NCI-H1930 (cell line): ENCODE results near the gene GRAMD1B.

ENCODE experiments used
- DNase-seq, 2 experiments: peaks; one replicate each; lab custom pipeline; 2025; lab: John Stamatoyannopoulos, UW

The GRAMD1B gene

DNA sequence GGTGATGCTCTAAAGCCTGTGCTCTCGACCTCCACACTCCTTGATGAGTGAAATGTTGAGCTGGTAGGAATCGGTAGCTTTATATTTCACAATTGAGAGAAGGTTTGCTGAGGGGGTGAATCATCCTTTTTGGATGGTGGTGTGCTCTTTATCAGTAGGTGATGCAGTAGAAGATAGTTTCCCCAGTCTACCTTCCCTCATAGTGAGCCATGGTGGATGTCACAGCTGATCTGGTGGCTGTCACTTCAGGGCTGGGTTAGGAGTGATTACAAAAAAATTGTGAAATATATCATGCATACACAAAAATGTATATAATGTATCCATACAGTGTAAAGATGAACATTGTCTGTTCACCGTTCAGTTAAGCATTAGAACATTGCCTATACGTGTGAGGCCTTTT, 105.3 kb downstream of the GRAMD1B start:
- DNase-seq, result no peak

- DNase-seq, result no peak
Observed at GRCh38 chr11:123536690-123537437, 106.8 kb downstream of the GRAMD1B start.

DNA sequence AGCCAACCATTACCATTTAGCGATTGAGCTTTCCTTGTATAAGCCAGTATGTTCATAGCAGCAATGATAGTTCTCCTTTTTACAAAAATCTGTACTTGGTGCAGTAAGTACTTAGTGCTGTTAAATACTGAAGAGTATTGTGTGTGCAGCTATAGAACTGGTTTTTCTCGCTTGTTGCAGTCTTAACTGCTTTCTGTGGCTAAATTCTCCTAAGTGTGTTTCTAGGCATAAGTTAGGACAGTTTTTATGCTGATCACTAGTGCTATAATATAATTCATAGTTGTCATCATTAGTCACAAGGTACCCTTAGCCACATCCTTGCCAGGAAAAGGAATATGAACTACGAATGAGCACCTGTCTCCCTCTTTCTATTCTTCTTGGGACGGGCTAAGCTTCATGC, 107.7 kb downstream of the GRAMD1B start:
- DNase-seq, result no peak

- no peak for DNase-seq
Observed at GRCh38 chr11:123543797-123544196, 113.7 kb downstream of the GRAMD1B start.

DNA sequence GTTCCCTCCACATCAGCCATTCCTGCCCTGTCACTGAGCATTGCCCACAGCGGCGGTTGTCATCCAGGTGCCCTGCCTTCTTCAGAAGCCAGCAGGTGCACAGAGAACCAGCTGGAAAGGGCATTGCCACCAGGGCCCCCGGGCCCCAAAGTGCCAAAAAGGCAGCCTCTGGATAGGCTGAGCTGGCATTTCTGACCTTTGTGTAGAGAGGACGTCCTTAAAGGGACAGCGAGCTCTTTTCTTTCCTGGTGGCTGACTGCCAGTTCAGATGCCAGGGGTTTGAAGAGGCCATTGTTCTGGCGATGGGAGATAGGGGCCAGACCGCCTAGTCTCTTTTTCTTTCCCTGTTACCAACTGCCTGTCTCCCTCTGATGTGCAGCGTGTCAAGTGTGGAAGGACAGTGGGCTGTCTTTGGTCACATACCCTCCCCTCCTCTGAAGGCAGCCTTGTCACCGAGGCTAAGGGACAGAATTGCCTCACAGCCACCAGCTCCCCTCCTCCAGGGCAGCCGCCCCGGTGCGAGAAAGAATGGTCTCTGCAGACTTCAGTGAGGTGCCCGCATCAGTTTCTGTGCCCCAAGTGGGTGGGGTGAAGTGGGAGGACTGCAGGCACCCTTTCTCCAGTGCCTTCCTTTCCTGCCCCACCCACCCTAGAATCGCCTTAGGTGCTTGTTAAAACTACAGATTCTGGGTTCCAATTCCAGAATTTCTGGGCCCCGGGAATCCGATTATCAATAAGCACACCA, 114.7 kb downstream of the GRAMD1B start:
- DNase-seq, result no peak

- DNase-seq, result no peak
Observed at GRCh38 chr11:123545726-123546270, 115.7 kb downstream of the GRAMD1B start.

DNA sequence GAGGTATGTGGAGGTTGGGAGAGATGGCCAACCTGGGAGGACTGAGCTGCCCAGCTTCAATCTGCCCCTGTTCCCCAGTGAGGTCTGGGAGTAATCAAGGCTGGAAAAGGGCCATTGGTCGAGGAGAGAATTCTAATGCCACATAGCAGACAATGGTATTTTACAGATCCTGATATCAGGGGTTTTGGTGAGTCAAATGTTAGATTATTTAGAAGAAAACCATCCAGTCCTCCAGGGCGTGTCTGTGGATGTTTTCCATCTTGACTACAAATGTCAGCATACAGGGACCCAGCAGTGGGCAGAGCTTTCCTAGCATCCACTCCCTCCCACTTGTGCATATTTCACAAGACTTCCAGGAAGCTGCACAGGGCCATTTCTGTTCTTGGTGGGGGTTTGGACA, 116.4 kb downstream of the GRAMD1B start:
- DNase-seq, result no peak

GRCh38 chr11:123547180-123547579, 117.1 kb downstream of the GRAMD1B start:
- no peak for DNase-seq

DNA sequence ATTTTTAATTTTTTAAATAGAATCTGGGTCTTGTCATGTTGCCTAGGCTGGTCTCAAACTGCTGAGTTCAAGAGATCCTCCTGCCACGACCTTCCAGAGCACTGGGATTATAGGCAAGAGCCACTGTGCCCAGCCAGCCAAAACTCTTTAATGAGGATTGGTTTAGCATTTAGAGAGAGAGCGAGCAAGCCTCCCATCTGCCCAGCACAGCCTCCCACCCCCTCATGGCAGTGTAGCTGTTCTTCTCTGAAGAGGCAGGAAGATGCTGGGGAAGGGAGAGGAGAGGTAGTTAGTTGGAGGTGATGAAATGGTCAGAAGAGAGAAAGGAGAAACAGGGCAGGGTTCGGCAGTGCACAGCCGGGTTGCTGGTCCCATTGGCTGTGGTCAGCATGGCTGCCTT, 118.7 kb downstream of the GRAMD1B start:
- no peak for DNase-seq

DNA sequence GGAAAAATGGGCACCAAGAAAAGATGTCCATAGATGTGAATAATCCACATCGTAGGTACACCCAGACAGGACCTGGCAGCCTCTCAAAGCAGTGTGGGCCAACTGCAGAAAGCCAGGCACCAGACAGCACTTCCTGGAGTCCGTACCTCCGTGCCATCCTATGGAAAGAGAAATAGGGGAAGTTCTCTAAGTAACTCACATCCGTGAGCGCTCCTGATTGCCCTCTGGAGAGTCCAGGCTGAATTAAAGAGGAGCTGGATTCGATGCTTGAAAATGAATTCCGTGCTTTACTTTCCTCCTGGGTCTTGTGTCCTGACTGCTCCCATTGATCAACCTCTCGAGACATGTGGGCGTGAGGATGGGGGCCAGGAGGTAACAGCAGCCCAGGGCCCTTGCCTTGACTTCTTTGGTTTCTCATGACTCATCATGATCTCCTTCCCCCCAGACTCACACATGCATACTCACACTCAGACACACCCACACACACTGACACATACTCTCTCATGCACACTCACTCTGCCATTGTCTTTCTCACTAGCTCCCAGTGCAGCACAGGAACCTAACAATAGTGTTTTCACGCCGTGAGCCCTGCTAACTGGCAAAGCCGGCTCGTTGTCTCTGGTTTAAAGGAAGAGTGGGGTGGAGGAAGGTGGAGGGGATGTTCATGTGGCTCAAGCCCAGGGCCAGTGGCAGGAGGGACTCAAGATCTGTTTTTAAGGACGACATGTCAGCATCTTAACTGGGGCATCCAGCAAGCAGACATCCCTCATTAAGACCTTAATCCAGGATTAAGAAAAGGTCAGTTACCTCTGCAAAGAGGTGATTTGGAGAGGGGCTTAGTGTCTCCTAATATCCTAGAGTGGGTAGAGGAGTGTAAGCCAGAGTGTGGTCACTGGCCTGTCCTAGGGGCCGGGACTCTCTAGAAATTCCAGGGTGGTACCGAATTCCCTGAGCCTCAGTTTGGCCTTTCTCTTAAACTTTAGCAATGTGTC, 120.2 kb downstream of the GRAMD1B start:
- DNase-seq, result no peak

- no peak for DNase-seq
Observed at GRCh38 chr11:123551079-123551478, 121.0 kb downstream of the GRAMD1B start.

DNA sequence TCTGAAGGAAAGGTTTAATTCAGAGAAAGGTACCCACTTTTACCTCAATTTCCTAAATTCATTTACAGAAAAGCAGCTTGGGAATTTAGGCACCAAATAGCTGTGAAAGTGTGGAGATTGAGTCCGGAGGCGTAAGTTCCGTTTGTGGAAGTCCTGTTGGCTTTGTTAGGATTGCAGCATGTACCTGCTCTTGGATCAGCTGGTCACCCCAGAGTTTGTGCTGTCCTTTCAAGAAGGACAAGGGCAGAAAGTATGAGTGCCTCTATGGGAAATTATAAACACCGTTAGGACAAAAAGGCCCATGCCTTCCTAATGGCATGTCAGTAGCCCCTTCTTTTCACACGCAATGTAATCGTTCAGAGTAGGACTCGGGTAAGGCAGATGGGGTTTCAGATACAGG, 126.6 kb downstream of the GRAMD1B start:
- DNase-seq, result no peak

DNA sequence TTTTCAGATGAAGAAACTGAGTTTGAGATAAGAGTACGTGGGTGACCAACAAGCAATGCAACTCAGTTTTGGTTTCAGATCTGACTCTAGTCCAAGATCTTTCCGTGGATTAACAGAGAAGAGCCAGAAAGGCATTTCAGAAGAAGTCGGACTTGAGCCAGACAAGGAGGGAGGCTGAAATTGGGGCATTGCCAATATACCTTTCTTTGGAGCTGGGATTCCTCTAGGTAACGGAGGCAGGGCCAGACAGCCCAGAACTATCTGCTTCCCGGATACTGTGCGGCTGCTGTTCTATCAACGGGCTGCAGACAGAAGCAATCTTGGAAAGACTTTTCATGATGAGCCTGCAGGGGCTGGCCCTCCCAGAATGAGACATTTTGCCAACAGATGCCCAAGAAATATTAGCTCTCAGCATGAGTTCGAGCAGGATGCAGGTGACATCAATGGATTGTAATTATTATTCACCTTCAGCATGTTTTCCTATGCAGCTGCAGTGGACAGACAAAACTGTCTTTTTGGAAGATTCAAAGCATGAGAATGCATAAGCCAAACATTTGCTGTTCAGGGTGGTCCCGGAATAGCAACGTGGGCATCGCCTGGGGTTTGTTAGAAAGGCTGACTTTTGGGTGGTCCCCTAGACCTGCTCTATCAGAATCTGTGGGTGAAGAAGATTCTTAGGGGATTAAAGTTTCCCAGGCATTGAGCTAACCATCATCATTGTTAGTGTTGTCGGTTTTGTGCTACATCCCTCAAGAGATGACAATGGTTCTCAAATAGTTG, 128.7 kb downstream of the GRAMD1B start:
- DNase-seq, result no peak

DNA sequence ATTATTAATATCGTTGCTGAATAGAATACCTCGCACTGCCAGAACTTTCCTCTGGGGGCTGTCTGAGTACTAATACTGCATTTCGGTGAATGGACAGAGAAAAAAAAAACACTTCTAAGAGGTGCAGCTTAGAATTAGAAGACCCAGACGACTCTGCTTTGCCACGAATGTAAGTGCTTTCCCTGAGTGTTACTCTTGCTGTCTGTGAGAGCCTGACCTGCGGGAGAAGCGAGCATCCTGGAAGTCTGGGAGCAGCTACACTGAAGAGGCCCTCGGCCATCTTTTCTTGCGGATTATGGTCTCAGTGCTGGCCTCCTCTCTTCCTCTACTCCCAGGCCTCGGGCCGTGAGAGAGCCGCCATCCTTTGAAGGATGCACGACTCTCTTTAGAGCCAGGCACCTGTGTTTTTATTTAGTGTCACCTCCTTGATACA, 129.5 kb downstream of the GRAMD1B start:
- DNase-seq, result no peak

DNA sequence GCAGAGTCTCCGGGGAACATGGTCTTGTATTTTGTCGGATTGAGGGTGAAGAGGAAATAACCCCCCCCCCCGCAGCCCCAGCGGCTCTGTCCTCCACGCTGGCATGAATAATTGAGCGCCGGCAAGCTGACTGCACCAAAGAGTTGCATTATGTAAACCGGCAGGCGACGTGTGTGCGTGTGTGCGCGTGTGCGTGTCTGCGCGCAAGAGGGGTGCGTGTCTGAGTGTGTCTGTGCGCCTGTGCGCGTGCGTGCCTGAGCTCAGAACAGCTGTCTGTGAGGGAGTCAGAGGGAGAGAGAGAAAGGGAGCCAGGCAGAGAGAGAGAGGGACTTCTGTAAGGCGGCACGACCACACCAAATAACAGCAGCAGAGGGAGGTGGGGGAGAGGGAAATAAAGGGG, 129.9 kb downstream of the GRAMD1B start:
- no peak for DNase-seq

DNA sequence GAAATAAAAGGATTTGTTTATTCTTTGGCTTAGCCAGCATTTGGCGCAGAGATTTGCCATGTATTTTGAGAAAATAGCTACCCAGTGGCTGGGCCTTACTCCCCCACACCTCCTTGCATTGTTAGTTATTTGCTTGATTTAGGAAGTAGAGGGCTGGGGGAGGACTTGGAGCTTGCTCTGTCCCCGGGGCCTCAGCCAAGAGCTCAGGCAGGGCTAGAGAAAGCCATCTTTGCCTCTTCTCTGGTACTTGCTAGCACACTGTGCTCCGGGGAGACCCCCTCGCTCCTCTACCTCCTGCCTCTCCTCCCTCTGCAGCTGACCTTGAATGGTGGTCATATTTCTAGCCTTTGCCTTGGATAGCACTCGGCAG, 131.3 kb downstream of the GRAMD1B start:
- no peak for DNase-seq

GRCh38 chr11:123562158-123562557, 132.1 kb downstream of the GRAMD1B start:
- DNase-seq, result no peak

GRCh38 chr11:123562829-123563228, 132.8 kb downstream of the GRAMD1B start:
- DNase-seq, result no peak

- DNase-seq, result no peak
Observed at GRCh38 chr11:123564221-123564620, 134.2 kb downstream of the GRAMD1B start.

DNA sequence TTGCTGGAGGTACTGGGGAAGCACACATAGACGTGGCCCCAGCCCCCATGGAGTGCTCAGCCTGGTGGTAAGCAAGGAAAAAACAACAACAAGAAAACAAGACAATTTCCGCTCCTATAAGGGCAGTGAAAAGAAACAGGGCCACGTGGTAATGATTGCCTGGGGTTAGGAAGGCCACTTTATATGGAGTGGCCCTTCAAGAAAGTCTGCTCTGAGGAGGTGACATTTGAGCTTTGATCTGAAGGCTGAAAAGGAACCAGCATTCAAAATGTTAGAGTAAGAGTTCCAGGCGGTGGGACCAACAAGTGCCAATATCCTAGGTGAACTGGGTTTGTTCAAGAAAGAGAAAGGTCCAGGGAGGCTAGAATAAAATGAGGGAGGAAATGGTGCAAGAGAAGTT, 136.8 kb downstream of the GRAMD1B start:
- DNase-seq, result no peak

GRCh38 chr11:123567466-123567865, 137.4 kb downstream of the GRAMD1B start:
- DNase-seq, result no peak
